22Rv1 (cell line): ENCODE results near the gene LIG1.

ENCODE experiments used
- H3K27ac ChIP-seq: fragments of 450-650 bp; 2 replicates; pipeline ENCODE4 v1.5.1; 2017
- CTCF ChIP-seq: fragments of 450-650 bp; IDR thresholded peaks from 2 replicates; pipeline ENCODE4 v1.5.1; 2017; ENCODE audit warnings: mild to moderate bottlenecking
- ZFX ChIP-seq: fragments of 450-650 bp; IDR thresholded peaks from 2 replicates; pipeline ENCODE4 v1.6.1; 2017; ENCODE audit warnings: antibody characterized with exemption, borderline replicate concordance

Gene LIG1

DNA sequence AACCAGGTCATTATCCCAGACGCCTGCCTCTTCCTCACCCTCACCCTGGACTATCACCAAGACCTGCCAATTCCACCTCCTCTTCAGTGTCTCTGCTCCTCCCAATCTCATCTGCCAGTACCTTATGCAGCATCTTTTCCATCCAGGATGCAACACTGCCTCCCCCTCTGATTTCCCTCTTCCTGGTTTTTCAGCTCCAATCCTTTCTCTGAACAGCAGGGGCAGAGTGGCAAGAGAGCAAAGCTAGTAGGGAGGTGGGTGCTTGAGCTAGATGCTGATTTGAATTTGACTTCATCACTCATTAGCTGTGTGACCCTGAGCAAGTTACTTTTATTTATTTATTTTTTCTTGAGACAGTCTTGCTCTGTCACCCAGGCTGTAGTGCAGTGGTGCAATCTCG lies 100.7 kb downstream of the LIG1 start:
- no peak for TF ChIP-seq CTCF
- no peak for TF ChIP-seq ZFX
- no peak overlapping the region for H3K27ac ChIP-seq
